Measurements from ENCODE around the gene STEAP4.

- TF ChIP-seq ZNF311 (CRISPR knock-in tag; IDR thresholded peaks at IDR 0.05) (no peak), TCF3 (CRISPR knock-in tag; IDR thresholded peaks at IDR 0.05) (no peak), CTCF (IDR thresholded peaks at IDR 0.05 in 2 of 3, conservative IDR thresholded peaks at IDR 0.05 in 1 of 3; ENCODE audit: insufficient read depth in 2 of 3, low read depth in 1 of 3, low read length in 3 of 3) (no peak), NFATC3 (IDR thresholded peaks at IDR 0.05) (no peak), MITF (IDR thresholded peaks at IDR 0.05) (no peak), ZNF143 (CRISPR knock-in tag; IDR thresholded peaks at IDR 0.05) (no peak), ZNF274 (IDR thresholded peaks at IDR 0.05; ENCODE audit: borderline replicate concordance, low read depth, low read length) (no peak), HNRNPH1 (optimal IDR thresholded peaks at IDR 0.05; ENCODE audit: low read depth, low read length) (no peak)
Observed at GRCh38 chr7:88229302-88229995, 77.2 kb downstream of the STEAP4 start.
